GM12878 (cell line): Measurements from ENCODE around the gene LYZ. TPM values are rescaled to one million over a fixed set of nuclear protein-coding genes. Genes with fewer than 3 reads are reported as not detected.

ENCODE experiments used
- ATAC-seq: fragments of 200-7000 bp; cut with Tn5 transposase; 3 replicates; pipeline ENCODE4 v1.9.1; 2020; ENCODE audit warnings: mild to moderate bottlenecking, moderate library complexity
- BruUV-seq: library from RNA; stranded (reverse); fragments of 400-500 nt; replicated peaks from 2 replicates; lab custom pipeline; 2021; lab: Mats Ljungman, UMichigan
- CTCF ChIA-PET: fragments of 300-600 bp; sonication (Branson Sonifier 250); formaldehyde crosslinking; extraction: SDS; loops from one replicate; lab custom pipeline; 2021; ENCODE audit warnings: inconsistent platforms; lab: Yijun Ruan, JAX
- POLR2A ChIA-PET: fragments of 350-600 bp; formaldehyde crosslinking; extraction: SDS; loops from one replicate; lab custom pipeline; 2021; ENCODE audit warnings: inconsistent platforms; lab: Charles Lee
- RAD21 ChIA-PET: fragments of 300-600 bp; sonication (Branson Sonifier 250); formaldehyde crosslinking; loops from one replicate; lab custom pipeline; 2023; ENCODE audit warnings: antibody characterized with exemption; ENCODE audit not compliant: unreplicated experiment; lab: Charles Lee
- SMC1A ChIA-PET: fragments of 300-600 bp; sonication (Branson Sonifier 250); formaldehyde crosslinking; loops from one replicate; lab custom pipeline; 2023; ENCODE audit not compliant: unreplicated experiment, uncharacterized antibody; lab: Charles Lee
- DNase-seq: peaks from one replicate; pipeline ENCODE4 v3.0.0-alpha.2; 2011; ENCODE audit warnings: low read depth, low spot score
- FAIRE-seq: peaks from 3 replicates; lab custom pipeline; 2011; peaks lifted over from hg19 to GRCh38; lab: Jason Lieb, UNC
- H2AFZ ChIP-seq: 2 replicates; pipeline ENCODE4 v1.6.0; 2011; ENCODE audit warnings: low read depth, low read length, control low read depth; ENCODE audit not compliant: control insufficient read depth
- H3K27ac ChIP-seq: 2 replicates; pipeline ENCODE4 v1.5.1; 2011; ENCODE audit warnings: control low read depth; ENCODE audit not compliant: control insufficient read depth, insufficient read depth
- H3K27me3 ChIP-seq, 2 experiments: replicated peaks in 1 of 2; 2 replicates each; pipeline versions ENCODE4 v1.6.0 to v1.6.1; 2011; ENCODE audit warnings: low read length in 1 of 2; ENCODE audit not compliant: control insufficient read depth in 2 of 2, insufficient read depth in 2 of 2
- H3K36me3 ChIP-seq, 2 experiments: 2 replicates each; pipeline ENCODE4 v1.5.1; 2011; ENCODE audit warnings: low read length in 1 of 2; ENCODE audit not compliant: control insufficient read depth in 2 of 2, insufficient read depth in 2 of 2
- H3K4me1 ChIP-seq: 2 replicates; pipeline ENCODE4 v1.6.1; 2011; ENCODE audit warnings: mild to moderate bottlenecking, low read length, moderate library complexity, mixed read lengths; ENCODE audit not compliant: control insufficient read depth, insufficient read depth
- H3K4me2 ChIP-seq: 2 replicates; pipeline ENCODE4 v1.6.0; 2011; ENCODE audit warnings: control low read depth; ENCODE audit not compliant: control insufficient read depth, insufficient read depth
- H3K4me3 ChIP-seq: fragments of 200-600 bp; sonication (generic); 2 replicates; pipeline ENCODE4 v1.5.1; 2016
- H3K79me2 ChIP-seq: 2 replicates; pipeline ENCODE4 v1.6.0; 2011; ENCODE audit warnings: low read length; ENCODE audit not compliant: control insufficient read depth, insufficient read depth
- H3K9ac ChIP-seq: 2 replicates; pipeline ENCODE4 v1.8.0; 2011; ENCODE audit warnings: low read length, control low read depth, mixed read lengths; ENCODE audit not compliant: control insufficient read depth, insufficient read depth
- H3K9me3 ChIP-seq: replicated peaks from 3 replicates; pipeline ENCODE4 v1.5.1; 2011; ENCODE audit warnings: mild to moderate bottlenecking, low read length; ENCODE audit not compliant: control insufficient read depth, insufficient read depth
- H4K20me1 ChIP-seq: 2 replicates; pipeline ENCODE4 v1.6.0; 2011; ENCODE audit not compliant: control insufficient read depth, insufficient read depth
- ASH2L ChIP-seq: fragments of 300-600, 200-600 bp; sonication (generic); IDR thresholded peaks from 2 replicates; pipeline ENCODE4 v1.6.1; 2017; ENCODE audit warnings: low read depth, mild to moderate bottlenecking, borderline replicate concordance
- BHLHE40 ChIP-seq, 2 experiments: fragments of 450-650 bp in 1 of 2; IDR thresholded peaks; 2 replicates each; pipeline ENCODE4 v1.6.1; 2011 to 2017; ENCODE audit warnings: low read depth in 2 of 2, borderline replicate concordance in 1 of 2, improper control_type of control experiment in 1 of 2, low read length in 1 of 2, mild to moderate bottlenecking in 1 of 2
- BMI1 ChIP-seq: fragments of 450-650 bp; IDR thresholded peaks from 2 replicates; pipeline ENCODE4 v1.6.1; 2016; ENCODE audit warnings: mild to moderate bottlenecking, moderate library complexity, borderline replicate concordance
- JUND ChIP-seq: IDR thresholded peaks from 2 replicates; pipeline ENCODE4 v1.6.1; 2012; ENCODE audit warnings: low read depth, mild to moderate bottlenecking, low read length, improper control_type of control experiment, moderate library complexity
- MEF2B ChIP-seq: fragments of 450-650 bp; IDR thresholded peaks from 2 replicates; pipeline ENCODE4 v1.6.1; 2018; ENCODE audit warnings: mild to moderate bottlenecking, moderate library complexity; ENCODE audit not compliant: partially characterized antibody, poor library complexity, severe bottlenecking
- SMARCA5 ChIP-seq: fragments of 450-650 bp; IDR thresholded peaks from 2 replicates; pipeline ENCODE4 v1.6.1; 2017; ENCODE audit warnings: mild to moderate bottlenecking
- SRF ChIP-seq, 2 experiments: IDR thresholded peaks; 2 replicates each; pipeline ENCODE4 v1.6.1; 2011; ENCODE audit warnings: low read depth in 2 of 2, low read length in 2 of 2, mild to moderate bottlenecking in 1 of 2, moderate library complexity in 1 of 2
- SUZ12 ChIP-seq: fragments of 200-600 bp; sonication (generic); IDR thresholded peaks from one replicate; pipeline ENCODE4 v1.6.1; 2018; ENCODE audit warnings: antibody characterized with exemption, mild to moderate bottlenecking; ENCODE audit not compliant: unreplicated experiment
- WGBS: methylation state at CpG from one replicate; pipeline ENCODE4 v1.1.6; 2016; ENCODE audit warnings: low lambda C conversion rate; ENCODE audit not compliant: insufficient replicate concordance, insufficient coverage; ENCODE audit errors: missing lambda C conversion rate; 5-methylcytosine and 5-hydroxymethylcytosine counted together
- in situ Hi-C: fragments of 300-500 bp; cut with MboI; formaldehyde crosslinking; loops from 9 replicates; pipeline ENCODE4 v1.14.3; 2018; ENCODE audit warnings: mixed read lengths
- intact Hi-C: fragments of 100-400 bp; cut with micrococcal nuclease; formaldehyde crosslinking; loops from one replicate; pipeline ENCODE4 v1.14.2; 2022; ENCODE audit not compliant: unreplicated experiment
- polyA plus RNA-seq, 11 experiments: library from polyadenylated mRNA; depleted of rRNA in 4 of 11; unstranded in 6 of 11; stranded (reverse) in 5 of 11; fragments of >200 nt; fragmentation: Nextera tagmentation in 4 of 11; fragmentation: Illumina TruSeq in 1 of 11; extraction: Ambion mirVana in 4 of 11; extraction: Trizol in 1 of 11; gene quantifications; 1 replicate in 1 of 11; 2 replicates in 10 of 11; pipeline versions ENCODE4 v1.2.1 to v1.2.3, GENCODE V29; 2011 to 2016; ENCODE audit warnings: inconsistent platforms in 2 of 11, missing spikeins in 2 of 11, low read depth in 1 of 11
- total RNA-seq, 4 experiments: library from RNA; depleted of rRNA in 3 of 4; stranded (reverse); fragments of >200 nt in 3 of 4; fragmentation: Illumina TruSeq in 1 of 4; extraction: Trizol in 1 of 4; gene quantifications; 2 replicates each; pipeline versions ENCODE4 v1.2.1 to v1.2.3, GENCODE V29; 2013 to 2021
- TF ChIP-seq, protein P1 (sequence below): IDR thresholded peaks from 2 replicates; pipeline ENCODE4 v1.6.1; 2012; ENCODE audit warnings: low read depth, low read length, improper control_type of control experiment

Gene LYZ
- total and polyA plus RNA-seq, 10 of the 15 experiments (the other 5 are each of a cell fraction or from before 2014, with no cell fraction given), result 1.9 TPM; not detected in 9

DNA sequence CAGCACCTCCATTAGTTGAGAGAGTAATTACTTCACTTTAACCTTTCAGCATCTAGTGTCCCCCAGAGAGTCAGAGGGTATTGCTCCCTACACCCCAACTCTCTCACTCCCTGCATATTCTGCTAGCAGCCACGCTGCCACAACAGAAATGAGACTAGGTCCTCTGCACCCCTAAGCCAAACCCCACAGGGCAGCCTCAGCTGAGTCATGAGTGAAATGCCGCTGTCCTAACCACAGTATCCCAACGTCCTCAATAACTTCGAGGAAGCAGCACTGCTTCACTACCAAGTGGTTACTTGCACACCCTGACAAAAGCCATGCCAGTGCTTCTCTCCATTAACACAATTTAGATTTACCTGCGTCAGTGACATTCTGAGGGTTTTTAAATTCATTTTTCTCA lies 6.9 kb upstream of the LYZ start:
- Histone ChIP-seq H3K4me3 (no peak overlapping the region), H3K79me2 (no peaks in the 10 kb centered on the region), H3K9ac (no peak overlapping the region), H3K36me3 (no peaks in the 10 kb centered on the region), H3K27ac (no peak overlapping the region), H2AFZ (no peak overlapping the region), H3K4me1 (no peaks in the 10 kb centered on the region), H3K4me2 (no peak overlapping the region), H4K20me1 (no peaks in the 10 kb centered on the region), H3K9me3 (no peaks in the 10 kb centered on the region), H3K27me3 (no peaks in the 10 kb centered on the region)
- 30% methylated on average over 5 of the region's 5 CpGs for WGBS
- in situ Hi-C loops, result no loop called here
- ATAC-seq (no peak; the same call in 2 of the 3 replicates), FAIRE-seq (no peak), DNase-seq (no peak)
- ChIA-PET SMC1A (no interaction called here), CTCF (interaction anchor here (1.6 to 2.1 kb wide), 3 partner anchors 8 to 50 kb away, joined by 6 to 9 read pairs (median 8); no protein-coding TSS in a partner anchor), RAD21 (no interaction called here), POLR2A (interaction anchor here (0.6 to 1.1 kb wide), 3 partner anchors 16 to 68 kb away, joined by 3 to 6 read pairs (median 3); no protein-coding TSS in a partner anchor)
- no TSS peak for BruUV-seq
- TF ChIP-seq MEF2B (no peak), JUND (no peak), BHLHE40 (IDR thresholded peaks at IDR 0.05; ENCODE audit: borderline replicate concordance in 1 of 2, low read depth in 2 of 2, low read length in 1 of 2) (no peak), SUZ12 (no peak), BMI1 (no peak), ASH2L (no peak), SMARCA5 (no peak), SRF (IDR thresholded peaks at IDR 0.05; ENCODE audit: low read depth in 2 of 2, low read length in 2 of 2) (no peak)
- TF ChIP-seq, protein P1, sequence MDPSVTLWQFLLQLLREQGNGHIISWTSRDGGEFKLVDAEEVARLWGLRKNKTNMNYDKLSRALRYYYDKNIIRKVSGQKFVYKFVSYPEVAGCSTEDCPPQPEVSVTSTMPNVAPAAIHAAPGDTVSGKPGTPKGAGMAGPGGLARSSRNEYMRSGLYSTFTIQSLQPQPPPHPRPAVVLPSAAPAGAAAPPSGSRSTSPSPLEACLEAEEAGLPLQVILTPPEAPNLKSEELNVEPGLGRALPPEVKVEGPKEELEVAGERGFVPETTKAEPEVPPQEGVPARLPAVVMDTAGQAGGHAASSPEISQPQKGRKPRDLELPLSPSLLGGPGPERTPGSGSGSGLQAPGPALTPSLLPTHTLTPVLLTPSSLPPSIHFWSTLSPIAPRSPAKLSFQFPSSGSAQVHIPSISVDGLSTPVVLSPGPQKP, result no peak
- intact Hi-C loops, result no loop called here
